22Rv1 (cell line): ENCODE results near the gene SLC2A9.

ENCODE experiments used
- H3K27ac ChIP-seq: fragments of 450-650 bp; 2 replicates; pipeline ENCODE4 v1.5.1; 2017
- ZFX ChIP-seq: fragments of 450-650 bp; IDR thresholded peaks from 2 replicates; pipeline ENCODE4 v1.6.1; 2017; ENCODE audit warnings: antibody characterized with exemption, borderline replicate concordance
- TF ChIP-seq, protein P1 (sequence below): fragments of 450-650 bp; IDR thresholded peaks from 2 replicates; pipeline ENCODE4 v1.5.1; 2017; ENCODE audit warnings: mild to moderate bottlenecking

Gene SLC2A9

GRCh38 chr4:9963328-9963727 lies 58.0 kb downstream of the SLC2A9 start:
- TF ChIP-seq, protein P1, sequence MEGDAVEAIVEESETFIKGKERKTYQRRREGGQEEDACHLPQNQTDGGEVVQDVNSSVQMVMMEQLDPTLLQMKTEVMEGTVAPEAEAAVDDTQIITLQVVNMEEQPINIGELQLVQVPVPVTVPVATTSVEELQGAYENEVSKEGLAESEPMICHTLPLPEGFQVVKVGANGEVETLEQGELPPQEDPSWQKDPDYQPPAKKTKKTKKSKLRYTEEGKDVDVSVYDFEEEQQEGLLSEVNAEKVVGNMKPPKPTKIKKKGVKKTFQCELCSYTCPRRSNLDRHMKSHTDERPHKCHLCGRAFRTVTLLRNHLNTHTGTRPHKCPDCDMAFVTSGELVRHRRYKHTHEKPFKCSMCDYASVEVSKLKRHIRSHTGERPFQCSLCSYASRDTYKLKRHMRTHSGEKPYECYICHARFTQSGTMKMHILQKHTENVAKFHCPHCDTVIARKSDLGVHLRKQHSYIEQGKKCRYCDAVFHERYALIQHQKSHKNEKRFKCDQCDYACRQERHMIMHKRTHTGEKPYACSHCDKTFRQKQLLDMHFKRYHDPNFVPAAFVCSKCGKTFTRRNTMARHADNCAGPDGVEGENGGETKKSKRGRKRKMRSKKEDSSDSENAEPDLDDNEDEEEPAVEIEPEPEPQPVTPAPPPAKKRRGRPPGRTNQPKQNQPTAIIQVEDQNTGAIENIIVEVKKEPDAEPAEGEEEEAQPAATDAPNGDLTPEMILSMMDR, result no peak
- TF ChIP-seq ZFX, result no peak
- H3K27ac ChIP-seq, result no peak overlapping the region

DNA sequence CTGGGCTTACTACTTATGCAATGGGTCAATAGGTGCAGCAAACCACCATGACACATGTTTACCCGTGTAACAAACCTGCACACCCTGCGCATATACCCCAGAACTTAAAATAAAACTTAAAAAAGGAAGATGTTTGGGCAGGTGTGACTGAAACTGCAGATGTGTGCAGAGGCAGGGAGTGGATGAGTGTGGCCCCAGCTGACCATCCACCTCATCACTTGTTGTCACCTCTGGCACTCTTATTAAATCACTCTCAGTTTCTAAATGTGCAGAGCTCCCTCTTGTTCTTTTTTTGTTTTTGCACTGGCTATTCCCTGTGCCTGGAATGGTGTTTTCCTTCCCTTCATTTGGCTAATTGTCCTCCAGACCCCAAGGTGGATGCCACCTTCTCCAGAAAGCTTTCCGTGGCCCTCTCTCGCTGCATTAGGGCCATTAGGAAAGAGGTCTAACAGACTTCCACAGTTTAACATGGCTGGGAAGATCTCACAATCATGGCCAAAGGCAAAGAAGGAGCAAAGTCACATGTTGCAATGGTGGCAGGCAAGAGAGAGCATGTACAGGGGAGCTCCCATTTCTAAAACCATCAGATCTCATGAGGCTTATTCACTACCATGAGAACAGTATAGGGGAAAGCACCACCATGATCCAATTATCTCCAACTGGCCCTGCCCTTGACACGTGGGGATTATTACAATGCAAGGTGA lies 58.5 kb downstream of the SLC2A9 start:
- no peak overlapping the region for H3K27ac ChIP-seq
- TF ChIP-seq ZFX, result no peak
- TF ChIP-seq, protein P1, result no peak

DNA sequence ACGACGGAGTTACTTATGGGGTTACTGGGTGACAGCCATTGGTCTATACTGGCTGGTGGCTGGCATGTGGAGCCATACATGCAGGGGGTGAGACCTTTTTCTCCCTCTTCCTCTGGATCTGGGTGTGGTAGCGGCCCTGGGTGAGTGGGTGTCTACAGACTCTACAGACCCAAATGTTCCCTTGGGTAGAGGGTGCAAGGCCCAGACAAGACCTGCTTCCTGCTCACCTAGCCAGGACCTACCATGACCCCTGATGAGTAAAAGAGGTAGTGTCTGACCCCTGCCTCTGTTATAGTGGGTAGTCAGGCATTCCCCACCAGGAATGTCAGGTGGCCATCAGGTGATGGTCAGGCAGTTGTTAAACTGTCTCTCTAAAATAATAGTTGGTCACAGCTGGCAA lies 66.8 kb downstream of the SLC2A9 start:
- TF ChIP-seq, protein P1, result no peak
- no peak for TF ChIP-seq ZFX
- H3K27ac ChIP-seq, result no peak overlapping the region

DNA sequence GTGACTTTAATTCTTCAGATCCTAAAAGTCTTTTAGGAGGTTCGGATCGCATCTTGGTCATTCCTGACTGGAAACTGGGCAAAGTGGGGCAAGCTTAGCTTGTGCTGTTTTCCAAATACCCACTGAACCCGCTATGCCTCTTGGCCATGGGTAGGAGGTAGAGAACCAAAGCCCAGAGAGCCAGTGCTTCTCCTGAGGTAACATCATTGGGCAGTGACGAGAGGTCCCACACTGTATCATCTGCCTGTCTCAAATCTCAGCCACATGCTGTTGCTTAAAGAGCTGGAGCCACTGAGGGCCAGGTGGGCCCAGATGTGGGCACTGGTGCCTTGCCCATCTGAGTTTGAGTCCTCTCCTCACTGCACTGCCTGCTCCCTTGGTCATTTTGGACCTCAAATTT lies 68.2 kb downstream of the SLC2A9 start:
- H3K27ac ChIP-seq, result no peak overlapping the region
- TF ChIP-seq ZFX, result no peak
- TF ChIP-seq, protein P1, result no peak

DNA sequence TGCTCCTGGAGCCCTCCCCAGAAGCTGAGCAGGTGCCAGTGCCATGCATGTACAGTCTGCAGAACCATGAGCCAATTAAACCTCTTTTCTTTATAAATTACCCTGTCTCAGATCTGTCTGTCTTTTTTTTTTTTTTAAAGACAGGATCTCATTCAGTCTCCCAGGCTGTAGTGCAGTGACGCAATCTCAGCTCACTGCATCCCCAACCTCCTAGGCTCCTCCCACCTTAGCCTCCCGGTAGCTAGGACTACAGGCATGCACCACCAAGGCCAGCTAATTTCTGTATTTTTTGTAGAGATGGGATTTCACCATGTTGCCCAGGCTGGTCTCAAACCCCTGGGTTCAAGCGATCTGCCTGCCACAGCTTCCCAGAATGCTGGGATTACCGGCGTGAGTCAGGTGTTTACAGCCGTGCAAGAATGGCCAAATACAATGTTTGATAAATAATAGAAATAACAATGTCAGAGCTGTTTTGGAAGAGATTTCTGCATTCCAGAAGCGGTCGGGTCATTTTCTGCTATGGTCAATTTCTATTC lies 68.8 kb downstream of the SLC2A9 start:
- TF ChIP-seq, protein P1, result no peak
- no peak for TF ChIP-seq ZFX
- no peak overlapping the region for H3K27ac ChIP-seq

GRCh38 chr4:9949573-9949972 lies 71.7 kb downstream of the SLC2A9 start:
- no peak overlapping the region for H3K27ac ChIP-seq

More at GRCh38 chr4:9949573-9949972, 71.7 kb downstream of the SLC2A9 start:
- TF ChIP-seq ZFX, result no peak
- TF ChIP-seq, protein P1, result no peak
